ENCODE data around the gene ELOVL7. TPM values are rescaled to one million over a fixed set of nuclear protein-coding genes. Genes with fewer than 3 reads are reported as not detected.

Gene ELOVL7
- total and polyA plus RNA-seq, 2 experiments from 2014 or later = 0.42 to 1.6 TPM

DNA sequence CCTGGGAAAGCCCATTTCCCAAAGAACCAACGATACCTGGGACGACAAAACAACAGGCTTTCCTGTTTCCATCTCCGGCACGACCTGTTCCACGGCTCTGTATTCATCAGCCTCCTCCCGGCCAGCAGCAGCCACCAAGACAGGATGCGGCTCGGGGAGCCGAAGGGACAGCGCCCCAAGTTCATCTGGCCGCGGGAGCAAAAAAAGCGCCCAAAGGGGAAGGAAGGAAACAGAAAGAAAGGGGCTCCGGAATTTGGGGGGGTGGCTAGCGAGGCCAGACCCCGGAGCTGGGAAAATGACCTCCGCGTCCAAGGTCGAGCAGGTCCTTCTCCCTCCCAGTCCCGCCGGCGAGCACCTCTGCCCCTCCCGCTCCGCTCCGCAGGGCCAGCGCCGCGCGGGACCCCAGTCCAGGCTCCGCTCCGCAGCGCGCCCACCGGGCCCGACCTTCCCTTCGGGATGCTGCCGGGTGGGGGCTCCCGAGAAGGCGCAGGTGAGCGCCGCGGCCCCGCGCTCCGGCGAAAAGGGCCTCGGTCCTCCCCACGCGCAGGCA lies 608 bp downstream of the ELOVL7 start:
- no peaks in the 10 kb centered on the region for H3K36me3 ChIP-seq
- peak overlapping the region; percentile 98 for H3K4me3 ChIP-seq
- no peak for TF ChIP-seq CTCF (IDR thresholded peaks at IDR 0.05; ENCODE audit: low read depth, low read length)
- H3K27ac ChIP-seq = no peak overlapping the region
- no peaks in the 10 kb centered on the region for H3K9me3 ChIP-seq (ENCODE audit: low read depth)
- H3K27me3 ChIP-seq = peaks cover 68% of the 10 kb centered on the region
- H3K4me1 ChIP-seq (ENCODE audit: low read depth) = peaks cover 3% of the 10 kb centered on the region
- DNase-seq (ENCODE audit: low read depth in 1 of 2, low spot score in 1 of 2) = peak in 1 of 2 donors; percentile 27

- Histone ChIP-seq H3K9me3 (ENCODE audit: low read depth) (no peaks in the 10 kb centered on the region), H3K4me3 (peak overlapping the region; percentile 98), H3K27me3 (peaks cover 68% of the 10 kb centered on the region), H3K27ac (no peak overlapping the region), H3K4me1 (ENCODE audit: low read depth) (peaks cover 3% of the 10 kb centered on the region), H3K36me3 (no peaks in the 10 kb centered on the region)
- no peak for TF ChIP-seq CTCF (IDR thresholded peaks at IDR 0.05; ENCODE audit: low read depth, low read length)
- peak in 1 of 2 donors; percentile 10 for DNase-seq (ENCODE audit: low read depth in 1 of 2, low spot score in 1 of 2)
Observed at GRCh38 chr5:60842871-60843385, 1.1 kb downstream of the ELOVL7 start.

GRCh38 chr5:60841361-60841760 lies 2.7 kb downstream of the ELOVL7 start:
- no peaks in the 10 kb centered on the region for H3K9me3 ChIP-seq (ENCODE audit: low read depth)
- H3K27me3 ChIP-seq = peaks cover 65% of the 10 kb centered on the region
- H3K27ac ChIP-seq = no peak overlapping the region
- no peak for DNase-seq (ENCODE audit: low read depth in 1 of 2, low spot score in 1 of 2)
- H3K4me3 ChIP-seq = no peak overlapping the region
- no peak for TF ChIP-seq CTCF (IDR thresholded peaks at IDR 0.05; ENCODE audit: low read depth, low read length)
- H3K36me3 ChIP-seq = no peaks in the 10 kb centered on the region
- peaks cover 3% of the 10 kb centered on the region for H3K4me1 ChIP-seq (ENCODE audit: low read depth)

- DNase-seq (ENCODE audit: low read depth in 1 of 2, low spot score in 1 of 2) = no peak
- Histone ChIP-seq H3K36me3 (no peaks in the 10 kb centered on the region), H3K27ac (no peak overlapping the region), H3K9me3 (ENCODE audit: low read depth) (no peaks in the 10 kb centered on the region), H3K27me3 (peaks cover 19% of the 10 kb centered on the region), H3K4me3 (no peak overlapping the region), H3K4me1 (ENCODE audit: low read depth) (no peaks in the 10 kb centered on the region)
- TF ChIP-seq CTCF (IDR thresholded peaks at IDR 0.05; ENCODE audit: low read depth, low read length) = no peak
Observed at GRCh38 chr5:60836131-60836530, 7.9 kb downstream of the ELOVL7 start.

DNA sequence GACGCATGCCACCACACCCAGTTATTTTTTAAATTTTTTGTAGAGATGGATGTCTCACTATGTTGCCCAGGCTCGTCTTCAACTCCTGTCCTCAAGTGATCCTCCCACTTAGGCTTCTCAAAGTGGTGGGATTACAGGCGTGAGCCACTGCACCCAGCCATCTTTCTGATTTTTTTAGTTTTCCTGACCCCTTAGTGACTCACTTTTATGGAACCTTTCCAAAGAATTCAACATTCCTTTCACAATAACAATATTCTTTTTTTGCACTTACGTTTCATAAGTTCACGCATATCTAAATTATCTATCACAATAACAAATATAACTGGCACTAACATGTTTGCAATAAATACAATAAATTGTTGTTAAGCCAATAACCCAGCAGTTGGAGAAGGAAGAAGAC lies 8.5 kb downstream of the ELOVL7 start:
- Histone ChIP-seq H3K27ac (no peak overlapping the region), H3K9me3 (ENCODE audit: low read depth) (no peaks in the 10 kb centered on the region), H3K4me1 (ENCODE audit: low read depth) (no peaks in the 10 kb centered on the region), H3K36me3 (no peaks in the 10 kb centered on the region), H3K4me3 (no peak overlapping the region), H3K27me3 (peaks cover 13% of the 10 kb centered on the region)
- DNase-seq (ENCODE audit: low read depth in 1 of 2, low spot score in 1 of 2) = peak in 1 of 2 donors; percentile 27
- no peak for TF ChIP-seq CTCF (IDR thresholded peaks at IDR 0.05; ENCODE audit: low read depth, low read length)
